Caco-2 (cell line): ENCODE measurements around the gene LIMS1. TPM values are rescaled to one million over a fixed set of nuclear protein-coding genes. Genes with fewer than 3 reads are reported as not detected.

Experiments
- BruUV-seq: library from RNA; stranded (reverse); fragments of 400-500 nt; replicated peaks from 2 replicates; lab custom pipeline; 2021; lab: Mats Ljungman, UMichigan
- CTCF ChIA-PET: fragments of 300-600 bp; sonication (Branson Sonifier 250); formaldehyde crosslinking; loops from one replicate; lab custom pipeline; 2022; ENCODE audit warnings: antibody characterized with exemption; lab: Charles Lee
- POLR2A ChIA-PET: fragments of 300-600 bp; sonication (Branson Sonifier 250); formaldehyde crosslinking; loops from one replicate; lab custom pipeline; 2022; ENCODE audit warnings: antibody characterized with exemption; lab: Charles Lee
- DNase-seq, 2 experiments: peaks; one replicate each; pipeline versions ENCODE4 v3.0.0 to v3.0.0-alpha.2; 2020 to 2022
- H3K27me3 ChIP-seq: replicated peaks from 2 replicates; pipeline ENCODE4 v1.6.0; 2011; ENCODE audit warnings: low read length; ENCODE audit not compliant: control insufficient read depth, insufficient read depth
- H3K36me3 ChIP-seq: 2 replicates; pipeline ENCODE4 v1.5.1; 2011; ENCODE audit warnings: low read length; ENCODE audit not compliant: control insufficient read depth, insufficient read depth
- H3K4me1 ChIP-seq: fragments of 250-450 bp; sonication (Bioruptor Pico); 2 replicates; pipeline ENCODE4 v1.5.1; 2020; ENCODE audit warnings: mild to moderate bottlenecking
- H3K4me3 ChIP-seq: 2 replicates; pipeline ENCODE4 v1.5.1; 2011; ENCODE audit warnings: low read depth, mild to moderate bottlenecking, control low read depth, low read length
- H3K9me3 ChIP-seq: fragments of 250-450 bp; sonication (Bioruptor Pico); 2 replicates; pipeline ENCODE4 v1.5.1; 2020; ENCODE audit warnings: mild to moderate bottlenecking, moderate library complexity
- H3K27ac Mint-ChIP-seq: one replicate; pipeline ENCODE4 v1.8.0; 2022; ENCODE audit warnings: mixed read lengths; ENCODE audit not compliant: unreplicated experiment
- H3K27me3 Mint-ChIP-seq: one replicate; pipeline ENCODE4 v1.8.0; 2022; ENCODE audit warnings: mixed read lengths; ENCODE audit not compliant: insufficient read depth, unreplicated experiment
- H3K36me3 Mint-ChIP-seq: one replicate; pipeline ENCODE4 v1.8.0; 2022; ENCODE audit warnings: mild to moderate bottlenecking, mixed read lengths; ENCODE audit not compliant: insufficient read depth, unreplicated experiment
- H3K4me1 Mint-ChIP-seq: one replicate; pipeline ENCODE4 v1.8.0; 2022; ENCODE audit warnings: low read depth, mixed read lengths; ENCODE audit not compliant: unreplicated experiment
- H3K4me3 Mint-ChIP-seq: one replicate; pipeline ENCODE4 v1.8.0; 2022; ENCODE audit warnings: mild to moderate bottlenecking, moderate library complexity, mixed read lengths; ENCODE audit not compliant: unreplicated experiment
- H3K9me3 Mint-ChIP-seq: one replicate; pipeline ENCODE4 v1.8.0; 2022; ENCODE audit warnings: mixed read lengths; ENCODE audit not compliant: unreplicated experiment
- intact Hi-C: fragments of 100-400 bp; cut with micrococcal nuclease; formaldehyde crosslinking; loops from one replicate; pipeline ENCODE4 v1.10.0; 2022; ENCODE audit not compliant: unreplicated experiment
- total RNA-seq: library from RNA; stranded (reverse); gene quantifications from 2 replicates; pipeline ENCODE4 v1.2.3, GENCODE V29; 2022
- TF ChIP-seq, protein P1 (sequence below), 2 experiments: fragments of 200-600 bp in 1 of 2; IDR thresholded peaks; 1 replicate in 1 of 2; 2 replicates in 1 of 2; pipeline versions ENCODE4 v1.5.1 to v1.8.0; 2011 to 2022; ENCODE audit warnings: antibody characterized with exemption in 1 of 2, control low read depth in 1 of 2, inconsistent platforms in 1 of 2, low read depth in 1 of 2, low read length in 1 of 2, mild to moderate bottlenecking in 1 of 2, moderate library complexity in 1 of 2; ENCODE audit not compliant: insufficient read depth in 1 of 2, severe bottlenecking in 1 of 2, unreplicated experiment in 1 of 2

Gene LIMS1
- total RNA-seq, 1 experiment from 2014 or later: 75.2 TPM

DNA sequence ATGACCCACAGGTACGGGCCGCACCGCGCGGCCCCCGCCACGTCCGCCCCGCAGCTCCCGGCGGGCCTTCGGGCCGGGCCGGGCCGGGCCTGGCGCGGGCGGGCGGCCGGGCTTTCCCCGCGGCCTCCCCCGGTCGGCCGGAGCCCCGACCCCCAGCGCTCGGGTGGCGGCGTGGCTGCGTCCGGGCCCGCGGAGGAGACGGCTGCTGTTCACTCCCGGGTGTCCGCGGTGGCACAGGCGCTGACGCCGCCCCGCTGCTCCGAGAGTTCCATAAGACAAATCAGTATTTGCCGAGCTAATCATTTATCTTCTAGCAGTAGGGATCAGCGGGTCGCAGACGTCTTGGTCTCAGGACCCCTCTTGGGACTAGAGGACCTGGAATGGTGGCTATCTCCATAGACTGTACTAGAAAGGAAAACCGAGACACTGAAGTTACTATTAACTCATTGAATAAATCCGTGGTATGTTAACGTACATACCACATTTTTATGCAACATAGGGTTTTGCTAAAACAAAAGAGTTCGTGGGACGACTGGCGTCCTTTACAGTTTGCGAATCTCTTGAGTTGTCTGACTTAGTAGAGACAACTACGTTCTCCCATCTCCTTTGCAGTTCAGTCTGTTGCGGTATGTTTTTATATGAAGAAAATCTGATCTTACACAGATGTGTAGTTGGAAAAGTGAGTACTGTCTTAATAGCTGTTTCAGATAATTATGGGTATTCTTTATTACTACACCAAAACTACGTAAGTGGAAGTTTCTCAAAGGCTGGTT is 500 bp downstream of the LIMS1 start:
- Mint-ChIP-seq H3K4me1 (peaks cover 35% of the 10 kb centered on the region), H3K9me3 (no peaks in the 10 kb centered on the region), H3K27ac (peak overlapping the region; percentile 91), H3K4me3 (peak overlapping the region; percentile 84), H3K36me3 (peaks cover 19% of the 10 kb centered on the region), H3K27me3 (no peaks in the 10 kb centered on the region)
- ChIA-PET CTCF (interaction anchor here (1.2 kb wide), 1 partner anchor 49 kb away, joined by 6 read pairs; no protein-coding TSS in a partner anchor), POLR2A (interaction anchor here (0.9 kb wide), 1 partner anchor 15 kb away, joined by 3 read pairs; no protein-coding TSS in a partner anchor)
- Histone ChIP-seq H3K9me3 (no peaks in the 10 kb centered on the region), H3K4me1 (peaks cover 45% of the 10 kb centered on the region), H3K36me3 (no peaks in the 10 kb centered on the region), H3K27me3 (no peaks in the 10 kb centered on the region), H3K4me3 (peak overlapping the region; percentile 81)
- peak; percentile 56 to 65 for DNase-seq
- TF ChIP-seq, protein P1, sequence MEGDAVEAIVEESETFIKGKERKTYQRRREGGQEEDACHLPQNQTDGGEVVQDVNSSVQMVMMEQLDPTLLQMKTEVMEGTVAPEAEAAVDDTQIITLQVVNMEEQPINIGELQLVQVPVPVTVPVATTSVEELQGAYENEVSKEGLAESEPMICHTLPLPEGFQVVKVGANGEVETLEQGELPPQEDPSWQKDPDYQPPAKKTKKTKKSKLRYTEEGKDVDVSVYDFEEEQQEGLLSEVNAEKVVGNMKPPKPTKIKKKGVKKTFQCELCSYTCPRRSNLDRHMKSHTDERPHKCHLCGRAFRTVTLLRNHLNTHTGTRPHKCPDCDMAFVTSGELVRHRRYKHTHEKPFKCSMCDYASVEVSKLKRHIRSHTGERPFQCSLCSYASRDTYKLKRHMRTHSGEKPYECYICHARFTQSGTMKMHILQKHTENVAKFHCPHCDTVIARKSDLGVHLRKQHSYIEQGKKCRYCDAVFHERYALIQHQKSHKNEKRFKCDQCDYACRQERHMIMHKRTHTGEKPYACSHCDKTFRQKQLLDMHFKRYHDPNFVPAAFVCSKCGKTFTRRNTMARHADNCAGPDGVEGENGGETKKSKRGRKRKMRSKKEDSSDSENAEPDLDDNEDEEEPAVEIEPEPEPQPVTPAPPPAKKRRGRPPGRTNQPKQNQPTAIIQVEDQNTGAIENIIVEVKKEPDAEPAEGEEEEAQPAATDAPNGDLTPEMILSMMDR (IDR thresholded peaks at IDR 0.05; ENCODE audit: insufficient read depth in 1 of 2, low read depth in 1 of 2, low read length in 1 of 2, severe bottlenecking in 1 of 2, unreplicated experiment in 1 of 2): no peak
- intact Hi-C loops: loop anchor here (1.0 to 2.0 kb wide), 3 partner anchors 30 to 86 kb away; partner anchors contain the start of gene GCC2
- no TSS peak for BruUV-seq

DNA sequence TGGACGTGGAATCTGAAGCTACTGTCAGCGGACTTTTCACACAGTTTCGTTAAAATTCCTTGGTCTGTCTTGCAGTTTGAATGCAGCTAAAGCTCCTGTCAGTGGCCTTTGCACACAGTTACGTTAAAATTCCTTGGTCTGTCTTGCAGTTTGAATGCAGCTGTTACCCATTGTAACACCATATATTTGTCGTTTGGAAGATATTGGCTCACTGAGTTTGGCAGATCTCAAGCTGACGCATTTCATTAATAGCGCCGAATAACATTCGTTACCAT is 1.0 kb downstream of the LIMS1 start:
- no peaks in the 10 kb centered on the region for H3K9me3 Mint-ChIP-seq
- Histone ChIP-seq H3K36me3 (no peaks in the 10 kb centered on the region), H3K4me1 (peaks cover 46% of the 10 kb centered on the region), H3K27me3 (no peaks in the 10 kb centered on the region), H3K9me3 (no peaks in the 10 kb centered on the region), H3K4me3 (peak overlapping the region; percentile 81)
- H3K4me3 Mint-ChIP-seq: peak overlapping the region; percentile 84
- DNase-seq: no peak
- H3K27me3 Mint-ChIP-seq: no peaks in the 10 kb centered on the region
- ChIA-PET POLR2A (interaction anchor here (0.9 kb wide), 2 partner anchors 15 to 36 kb away, joined by 3 read pairs; no protein-coding TSS in a partner anchor), CTCF (interaction anchor here (1.2 kb wide), 1 partner anchor 49 kb away, joined by 6 read pairs; no protein-coding TSS in a partner anchor)
- BruUV-seq: no TSS peak
- TF ChIP-seq, protein P1 (IDR thresholded peaks at IDR 0.05; ENCODE audit: insufficient read depth in 1 of 2, low read depth in 1 of 2, low read length in 1 of 2, severe bottlenecking in 1 of 2, unreplicated experiment in 1 of 2): no peak
- H3K36me3 Mint-ChIP-seq: peaks cover 24% of the 10 kb centered on the region
- H3K4me1 Mint-ChIP-seq: peaks cover 38% of the 10 kb centered on the region
- H3K27ac Mint-ChIP-seq: peak overlapping the region; percentile 91
- intact Hi-C loops: loop anchor here (2.0 kb wide), 2 partner anchors 30 to 86 kb away; partner anchors contain the start of gene GCC2

- H3K9me3 ChIP-seq: no peaks in the 10 kb centered on the region
- no peaks in the 10 kb centered on the region for H3K36me3 ChIP-seq
- peaks cover 43% of the 10 kb centered on the region for H3K4me1 Mint-ChIP-seq
- H3K27me3 Mint-ChIP-seq: no peaks in the 10 kb centered on the region
- POLR2A ChIA-PET: interaction anchor here (0.9 kb wide), 1 partner anchor 35 kb away, joined by 3 read pairs; no protein-coding TSS in a partner anchor
- H3K36me3 Mint-ChIP-seq: peaks cover 24% of the 10 kb centered on the region
- H3K4me3 ChIP-seq: no peak overlapping the region; the same call in 1 of the 2 replicates
- intact Hi-C loops: no loop called here
- H3K4me1 ChIP-seq: peaks cover 49% of the 10 kb centered on the region
- peak overlapping the region; percentile 84 for H3K4me3 Mint-ChIP-seq
- TF ChIP-seq, protein P1 (IDR thresholded peaks at IDR 0.05; ENCODE audit: insufficient read depth in 1 of 2, low read depth in 1 of 2, low read length in 1 of 2, severe bottlenecking in 1 of 2, unreplicated experiment in 1 of 2): no peak
- H3K9me3 Mint-ChIP-seq: no peaks in the 10 kb centered on the region
- DNase-seq: no peak
- no peak overlapping the region for H3K27ac Mint-ChIP-seq
- CTCF ChIA-PET: no interaction called here
- no TSS peak for BruUV-seq
- H3K27me3 ChIP-seq: no peaks in the 10 kb centered on the region
Measured at GRCh38 chr2:108536133-108536780, 2.0 kb downstream of the LIMS1 start.
